ENCODE data around the gene ENGASE.

DNA sequence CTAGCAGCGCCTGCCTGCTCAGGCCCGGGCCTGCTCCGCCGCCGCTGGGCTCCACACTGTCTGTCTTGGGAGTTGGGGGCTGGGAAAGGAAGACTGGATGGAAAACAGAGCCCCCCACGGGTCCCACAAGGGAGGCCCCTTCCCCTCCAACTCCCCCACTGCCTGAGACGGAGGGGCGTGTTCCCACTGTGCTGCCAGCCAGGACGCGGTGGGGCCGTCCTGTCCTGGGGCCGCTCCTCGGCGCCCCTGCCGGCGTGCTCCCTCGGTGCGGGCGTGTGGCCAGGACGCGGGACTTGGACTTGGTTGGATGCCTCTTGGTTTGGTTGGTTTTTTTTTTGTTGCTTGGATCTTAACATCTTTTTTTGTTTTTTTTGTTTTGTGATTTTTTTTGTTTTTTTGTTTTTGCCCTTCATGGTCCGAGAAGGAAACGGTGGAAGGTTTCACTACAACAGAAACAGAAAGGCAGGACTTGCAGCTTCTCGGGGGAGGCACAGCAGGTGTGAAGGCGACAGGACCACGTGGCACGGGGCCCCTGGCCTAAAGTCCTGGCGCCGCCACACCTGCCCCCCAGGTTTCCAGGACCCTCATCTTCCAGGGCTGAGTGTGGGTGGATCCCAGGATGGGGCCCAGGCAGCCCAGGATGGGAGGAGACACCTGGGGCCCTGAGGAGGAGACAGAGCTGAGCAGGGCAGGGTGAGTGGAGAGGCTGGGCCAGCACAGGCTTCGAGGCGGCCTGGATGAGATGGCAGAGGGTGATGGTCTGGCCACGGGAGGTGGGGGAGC is 16.0 kb downstream of the ENGASE start:
- TF ChIP-seq, protein P1, sequence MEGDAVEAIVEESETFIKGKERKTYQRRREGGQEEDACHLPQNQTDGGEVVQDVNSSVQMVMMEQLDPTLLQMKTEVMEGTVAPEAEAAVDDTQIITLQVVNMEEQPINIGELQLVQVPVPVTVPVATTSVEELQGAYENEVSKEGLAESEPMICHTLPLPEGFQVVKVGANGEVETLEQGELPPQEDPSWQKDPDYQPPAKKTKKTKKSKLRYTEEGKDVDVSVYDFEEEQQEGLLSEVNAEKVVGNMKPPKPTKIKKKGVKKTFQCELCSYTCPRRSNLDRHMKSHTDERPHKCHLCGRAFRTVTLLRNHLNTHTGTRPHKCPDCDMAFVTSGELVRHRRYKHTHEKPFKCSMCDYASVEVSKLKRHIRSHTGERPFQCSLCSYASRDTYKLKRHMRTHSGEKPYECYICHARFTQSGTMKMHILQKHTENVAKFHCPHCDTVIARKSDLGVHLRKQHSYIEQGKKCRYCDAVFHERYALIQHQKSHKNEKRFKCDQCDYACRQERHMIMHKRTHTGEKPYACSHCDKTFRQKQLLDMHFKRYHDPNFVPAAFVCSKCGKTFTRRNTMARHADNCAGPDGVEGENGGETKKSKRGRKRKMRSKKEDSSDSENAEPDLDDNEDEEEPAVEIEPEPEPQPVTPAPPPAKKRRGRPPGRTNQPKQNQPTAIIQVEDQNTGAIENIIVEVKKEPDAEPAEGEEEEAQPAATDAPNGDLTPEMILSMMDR (conservative IDR thresholded peaks at IDR 0.05 in 1 of 2, IDR thresholded peaks at IDR 0.05 in 1 of 2; ENCODE audit: extremely low read depth in 1 of 2, insufficient read depth in 1 of 2, low read depth in 1 of 2, low read length in 2 of 2), result peak in 1 of 2 donors; percentile 38
- no peak for TF ChIP-seq EZH2 (IDR thresholded peaks at IDR 0.05; ENCODE audit: borderline replicate concordance, low read length)
